Measurements from ENCODE around the gene SPEG.

SPEG gene

GRCh38 chr2:219538956-219539788 is 104.5 kb downstream of the SPEG start:
- no peaks in the 10 kb centered on the region for H3K9me3 Mint-ChIP-seq
- H3K36me3 Mint-ChIP-seq (ENCODE audit: low read depth): peaks cover 10% of the 10 kb centered on the region
- peaks cover under 1% of the 10 kb centered on the region for H3K27me3 Mint-ChIP-seq (ENCODE audit: low read depth)
- H3K4me3 Mint-ChIP-seq: no peak overlapping the region
- H3K4me1 Mint-ChIP-seq (ENCODE audit: low read depth): peaks cover 9% of the 10 kb centered on the region
- H3K27ac Mint-ChIP-seq: no peak overlapping the region

DNA sequence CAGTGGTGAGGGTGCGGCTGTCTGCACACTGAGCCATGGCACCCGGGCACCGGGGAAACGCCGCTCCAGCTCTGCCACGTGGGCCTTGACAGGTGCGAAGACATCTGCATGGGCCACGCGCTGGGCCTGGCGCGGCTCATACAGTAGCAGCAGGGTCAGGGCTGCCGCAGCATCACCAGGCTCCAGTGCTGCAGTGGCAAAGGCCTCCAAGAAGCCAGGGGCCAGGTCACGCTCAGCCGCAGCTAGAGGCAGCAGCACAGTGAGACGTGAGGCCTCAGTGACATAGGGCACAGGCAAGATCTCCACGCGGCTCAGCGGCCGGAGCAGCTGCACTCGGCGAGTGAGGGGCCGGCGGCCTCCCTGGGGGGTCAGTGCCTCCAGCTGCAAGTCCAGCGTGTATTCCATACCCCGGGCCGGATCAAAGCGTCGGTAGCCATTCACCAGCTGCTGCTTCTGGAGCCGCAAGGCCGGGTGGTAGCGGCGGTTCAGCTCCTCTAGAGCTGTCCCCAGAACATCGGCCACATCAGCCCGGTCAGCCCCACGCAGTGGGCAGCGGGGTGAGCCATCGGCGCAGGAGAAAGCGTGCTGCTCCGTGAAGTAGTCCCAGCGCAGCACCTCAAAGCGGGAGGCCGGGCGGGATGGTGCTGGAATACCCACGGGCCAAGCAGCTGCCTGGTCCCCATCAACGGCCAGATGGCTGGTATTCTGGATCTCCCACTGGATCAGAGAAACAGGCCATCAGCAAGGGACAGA is 105.5 kb downstream of the SPEG start:
- Mint-ChIP-seq H3K4me3 (peak overlapping the region; percentile 25), H3K4me1 (ENCODE audit: low read depth) (peaks cover 11% of the 10 kb centered on the region), H3K27ac (no peak overlapping the region), H3K36me3 (ENCODE audit: low read depth) (peaks cover 10% of the 10 kb centered on the region), H3K27me3 (ENCODE audit: low read depth) (peaks cover 10% of the 10 kb centered on the region), H3K9me3 (no peaks in the 10 kb centered on the region)

GRCh38 chr2:219540784-219541504 is 106.3 kb downstream of the SPEG start:
- H3K36me3 Mint-ChIP-seq (ENCODE audit: low read depth): peaks cover 10% of the 10 kb centered on the region
- peaks cover 11% of the 10 kb centered on the region for H3K4me1 Mint-ChIP-seq (ENCODE audit: low read depth)
- no peak overlapping the region for H3K27ac Mint-ChIP-seq
- H3K27me3 Mint-ChIP-seq (ENCODE audit: low read depth): peaks cover 15% of the 10 kb centered on the region
- no peaks in the 10 kb centered on the region for H3K9me3 Mint-ChIP-seq
- H3K4me3 Mint-ChIP-seq: peak overlapping the region; percentile 88

GRCh38 chr2:219541611-219542180 is 107.1 kb downstream of the SPEG start:
- no peak overlapping the region for H3K27ac Mint-ChIP-seq
- H3K27me3 Mint-ChIP-seq (ENCODE audit: low read depth): peaks cover 20% of the 10 kb centered on the region
- H3K36me3 Mint-ChIP-seq (ENCODE audit: low read depth): peaks cover 10% of the 10 kb centered on the region
- no peaks in the 10 kb centered on the region for H3K9me3 Mint-ChIP-seq
- H3K4me3 Mint-ChIP-seq: peak overlapping the region; percentile 88
- H3K4me1 Mint-ChIP-seq (ENCODE audit: low read depth): peaks cover 11% of the 10 kb centered on the region

GRCh38 chr2:219542931-219543595 is 108.4 kb downstream of the SPEG start:
- Mint-ChIP-seq H3K9me3 (no peaks in the 10 kb centered on the region), H3K27me3 (ENCODE audit: low read depth) (peaks cover 20% of the 10 kb centered on the region), H3K36me3 (ENCODE audit: low read depth) (peaks cover 10% of the 10 kb centered on the region), H3K27ac (peak overlapping the region; percentile 87), H3K4me1 (ENCODE audit: low read depth) (peaks cover 11% of the 10 kb centered on the region), H3K4me3 (peak overlapping the region; percentile 88)

DNA sequence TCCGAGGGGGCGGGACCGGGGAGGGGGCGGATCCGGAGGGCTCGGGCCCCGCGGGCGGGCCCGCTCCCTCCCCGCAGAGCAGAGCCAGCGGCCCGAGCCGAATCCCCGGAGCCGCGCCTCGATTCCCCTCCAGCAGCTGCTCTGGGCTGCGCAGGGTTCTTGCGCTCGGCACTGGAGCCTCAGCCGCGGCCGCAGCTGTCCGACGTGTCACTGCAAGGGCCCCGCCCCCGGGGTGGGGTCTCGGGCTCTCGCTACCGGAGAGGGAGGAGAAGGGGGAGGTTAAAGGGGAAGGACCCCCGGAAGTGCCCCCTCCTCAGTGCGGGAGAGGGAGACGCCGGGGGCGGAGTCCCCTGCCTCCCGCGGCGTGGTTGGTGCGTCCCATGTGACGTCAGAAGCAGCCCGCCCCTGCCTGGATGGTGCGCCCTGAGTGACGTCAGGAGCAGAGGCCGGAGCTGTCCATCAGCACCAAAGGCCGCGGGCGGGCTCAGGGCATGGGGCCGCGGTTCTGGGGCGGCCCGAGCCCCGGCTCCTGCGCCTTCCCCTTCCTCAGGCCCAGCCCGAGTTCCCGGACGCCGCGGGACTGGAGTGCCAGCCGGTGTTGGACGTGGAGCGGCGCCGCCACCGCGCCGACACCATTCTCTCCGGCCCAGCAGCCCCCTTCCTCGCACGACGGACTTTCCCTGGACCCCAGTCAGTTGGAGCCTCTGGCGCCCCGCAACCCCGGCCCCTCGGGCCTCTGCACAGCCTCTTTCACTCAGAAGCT is 109.1 kb downstream of the SPEG start, which contains the start of the genes CHPF and TMEM198:
Gene CHPF, minus strand, starts transcription at position 214 of the 763 bp plus-strand sequence. CDS start 271 bp downstream, outside the sequence.
Gene TMEM198, plus strand, starts transcription at position 433 of the 763 bp plus-strand sequence. CDS start 700 bp downstream, outside the sequence.
- Mint-ChIP-seq H3K4me1 (ENCODE audit: low read depth) (peaks cover 11% of the 10 kb centered on the region), H3K27ac (peak within 1 kb of the TSS; percentile 87), H3K9me3 (no peaks in the 10 kb centered on the region), H3K27me3 (ENCODE audit: low read depth) (peaks cover 25% of the 10 kb centered on the region), H3K36me3 (ENCODE audit: low read depth) (peaks cover 8% of the 10 kb centered on the region), H3K4me3 (peak within 1 kb of the TSS; percentile 88)

DNA sequence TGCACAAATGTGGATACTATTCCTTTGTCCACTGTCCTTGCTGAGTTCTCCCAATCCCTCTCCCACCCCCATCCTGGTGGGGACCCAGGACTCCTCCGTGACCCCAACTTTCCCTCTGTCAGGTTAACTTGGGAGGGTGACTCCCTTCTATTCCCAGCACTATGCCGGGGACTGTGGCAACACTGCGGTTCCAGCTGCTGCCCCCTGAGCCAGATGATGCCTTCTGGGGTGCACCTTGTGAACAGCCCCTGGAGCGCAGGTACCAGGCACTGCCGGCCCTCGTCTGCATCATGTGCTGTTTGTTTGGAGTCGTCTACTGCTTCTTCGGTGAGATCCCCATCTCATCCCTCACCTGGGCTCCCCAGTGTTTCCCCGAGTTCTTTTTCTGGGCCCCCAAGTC is 109.9 kb downstream of the SPEG start:
- H3K4me3 Mint-ChIP-seq: peak overlapping the region; percentile 74
- peak overlapping the region; percentile 70 for H3K27ac Mint-ChIP-seq
- peaks cover 8% of the 10 kb centered on the region for H3K36me3 Mint-ChIP-seq (ENCODE audit: low read depth)
- peaks cover 11% of the 10 kb centered on the region for H3K4me1 Mint-ChIP-seq (ENCODE audit: low read depth)
- peaks cover 25% of the 10 kb centered on the region for H3K27me3 Mint-ChIP-seq (ENCODE audit: low read depth)
- no peaks in the 10 kb centered on the region for H3K9me3 Mint-ChIP-seq

DNA sequence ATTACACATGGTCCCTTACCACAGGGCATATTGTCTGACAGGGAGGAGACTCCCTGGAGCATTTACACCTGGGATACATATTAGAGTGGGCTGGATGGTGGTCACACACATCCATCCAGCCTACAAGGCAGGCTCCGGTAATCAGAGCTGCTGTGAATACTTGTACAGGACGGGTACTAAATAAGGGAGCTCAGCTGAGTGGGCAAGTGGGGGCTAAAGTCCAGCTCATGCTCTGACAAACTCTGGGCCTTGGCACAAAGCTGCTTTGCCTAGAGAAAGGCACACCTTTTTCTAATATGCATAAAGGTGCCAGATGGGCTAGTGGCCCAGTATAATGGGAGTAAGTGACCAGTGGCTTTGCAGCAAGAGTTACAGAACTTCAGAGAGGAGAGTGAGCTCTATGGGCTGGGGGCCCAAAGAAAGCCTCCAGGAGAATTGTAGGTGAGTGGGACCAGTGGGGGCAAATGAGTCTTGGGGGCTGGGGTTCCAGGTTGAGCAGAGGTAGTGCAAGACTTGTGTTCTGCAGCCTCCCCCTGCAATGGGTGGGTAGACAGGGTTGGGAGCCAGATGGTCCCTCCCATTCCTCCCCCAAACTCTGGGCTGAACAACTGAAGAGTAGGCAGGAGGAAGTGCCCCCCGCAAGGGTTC is 110.8 kb downstream of the SPEG start:
- H3K27me3 Mint-ChIP-seq (ENCODE audit: low read depth): peaks cover 26% of the 10 kb centered on the region
- H3K4me3 Mint-ChIP-seq: no peak overlapping the region
- H3K4me1 Mint-ChIP-seq (ENCODE audit: low read depth): peaks cover 11% of the 10 kb centered on the region

GRCh38 chr2:219545943-219546352 is 111.3 kb downstream of the SPEG start:
- H3K9me3 Mint-ChIP-seq: no peaks in the 10 kb centered on the region
- peaks cover 31% of the 10 kb centered on the region for H3K27me3 Mint-ChIP-seq (ENCODE audit: low read depth)
- no peak overlapping the region for H3K27ac Mint-ChIP-seq
- H3K4me3 Mint-ChIP-seq: no peak overlapping the region
- peaks cover 13% of the 10 kb centered on the region for H3K4me1 Mint-ChIP-seq (ENCODE audit: low read depth)
- peaks cover 5% of the 10 kb centered on the region for H3K36me3 Mint-ChIP-seq (ENCODE audit: low read depth)

More for the DNA sequence above, 110.8 kb downstream of the SPEG start:
- Mint-ChIP-seq H3K36me3 (ENCODE audit: low read depth) (peaks cover 8% of the 10 kb centered on the region), H3K9me3 (no peaks in the 10 kb centered on the region), H3K27ac (no peak overlapping the region)

GRCh38 chr2:219547621-219548020 is 113.0 kb downstream of the SPEG start:
- Mint-ChIP-seq H3K4me3 (no peak overlapping the region), H3K4me1 (ENCODE audit: low read depth) (peaks cover 11% of the 10 kb centered on the region), H3K27me3 (ENCODE audit: low read depth) (peaks cover 39% of the 10 kb centered on the region), H3K36me3 (ENCODE audit: low read depth) (no peaks in the 10 kb centered on the region), H3K27ac (no peak overlapping the region), H3K9me3 (no peaks in the 10 kb centered on the region)

Data from T-helper 1 cell treated with Interleukin-12 subunit alpha and Interleukin-12 subunit beta and Interleukin-4 antibody, amounts not matched to agents 30 μg/mL and 1 μg/mL, for 36 hours (primary cell).